CD8-positive, alpha-beta memory T cell (primary cell): ENCODE results near the gene UBE2E1. TPM values are rescaled to one million over a fixed set of nuclear protein-coding genes. Genes with fewer than 3 reads are reported as not detected.
A peak's percentile ranks its signal among the peaks of the same experiment; 100 is the strongest.
"Not testable (repeated sequence)": the region's sequence is repeated elsewhere in the genome, so short reads cannot be mapped to it uniquely, and the experiment has no call there.

Experiments used
- CTCF ChIA-PET: fragments of 350-600 bp; sonication (Branson Sonifier 250); formaldehyde crosslinking; loops from one replicate; lab custom pipeline; 2021; ENCODE audit warnings: antibody characterized with exemption; lab: Charles Lee
- POLR2A ChIA-PET: fragments of 350-600 bp; sonication (Branson Sonifier 250); formaldehyde crosslinking; loops from one replicate; lab custom pipeline; 2021; ENCODE audit warnings: antibody characterized with exemption; lab: Charles Lee
- DNase-seq, 5 donors: peaks; one replicate each; pipeline versions ENCODE4 v3.0.0 to v3.0.0-alpha.2; 2020 to 2022; ENCODE audit warnings: mixed read lengths in 1 of 5
- H3K27ac ChIP-seq: one replicate; pipeline ENCODE4 v1.7.0; 2013; ENCODE audit warnings: low read depth, mild to moderate bottlenecking, low read length, moderate library complexity
- H3K27me3 ChIP-seq: 2 replicates; pipeline ENCODE4 v1.7.0; 2013; ENCODE audit warnings: low read length, mild to moderate bottlenecking; ENCODE audit not compliant: insufficient read depth, poor library complexity, severe bottlenecking
- H3K36me3 ChIP-seq: 2 replicates; pipeline ENCODE4 v1.7.0; 2013; ENCODE audit warnings: mild to moderate bottlenecking, low read length, moderate library complexity; ENCODE audit not compliant: insufficient read depth
- H3K4me1 ChIP-seq: 2 replicates; pipeline ENCODE4 v1.7.0; 2013; ENCODE audit warnings: mild to moderate bottlenecking, low read length, moderate library complexity; ENCODE audit not compliant: insufficient read depth
- H3K4me3 ChIP-seq: 2 replicates; pipeline ENCODE4 v1.7.0; 2013; ENCODE audit warnings: mild to moderate bottlenecking, low read length
- H3K9me3 ChIP-seq: 2 replicates; pipeline ENCODE4 v1.7.0; 2013; ENCODE audit warnings: mild to moderate bottlenecking, low read length
- H3K27ac Mint-ChIP-seq, 8 donors: one replicate each; pipeline ENCODE4 v1.8.0; 2020 to 2021; ENCODE audit warnings: mixed read lengths in 8 of 8, mild to moderate bottlenecking in 6 of 8, inconsistent platforms in 3 of 8, moderate library complexity in 3 of 8
- H3K27me3 Mint-ChIP-seq, 2 donors: one replicate each; pipeline ENCODE4 v1.8.0; 2020 to 2021; ENCODE audit warnings: mixed read lengths in 2 of 2, mild to moderate bottlenecking in 1 of 2, moderate library complexity in 1 of 2
- H3K36me3 Mint-ChIP-seq, 3 donors: one replicate each; pipeline ENCODE4 v1.8.0; 2020 to 2021; ENCODE audit warnings: mixed read lengths in 3 of 3, inconsistent platforms in 1 of 3, mild to moderate bottlenecking in 1 of 3
- H3K4me1 Mint-ChIP-seq, 3 donors: one replicate each; pipeline ENCODE4 v1.8.0; 2020 to 2021; ENCODE audit warnings: mixed read lengths in 3 of 3, inconsistent platforms in 1 of 3, mild to moderate bottlenecking in 1 of 3
- H3K4me3 Mint-ChIP-seq, 7 donors: one replicate each; pipeline ENCODE4 v1.8.0; 2020 to 2021; ENCODE audit warnings: mixed read lengths in 7 of 7, mild to moderate bottlenecking in 6 of 7, moderate library complexity in 4 of 7, inconsistent platforms in 2 of 7
- H3K9me3 Mint-ChIP-seq, 5 donors: one replicate each; pipeline ENCODE4 v1.8.0; 2020 to 2022; ENCODE audit warnings: mixed read lengths in 5 of 5, mild to moderate bottlenecking in 3 of 5, moderate library complexity in 2 of 5, inconsistent platforms in 1 of 5
- polyA plus RNA-seq: library from polyadenylated mRNA; unstranded; fragments of 300-500 nt; fragmentation: Illumina TruSeq; gene quantifications from one replicate; pipeline ENCODE4 v1.2.3, GENCODE V29; 2021
- total RNA-seq, 2 experiments: library from RNA; stranded (reverse); gene quantifications; one replicate each; pipeline ENCODE4 v1.2.3, GENCODE V29; 2021

Gene UBE2E1
- total and polyA plus RNA-seq, 3 experiments from 2014 or later, result 8.1 to 50.7 (median 50.1) TPM

DNA sequence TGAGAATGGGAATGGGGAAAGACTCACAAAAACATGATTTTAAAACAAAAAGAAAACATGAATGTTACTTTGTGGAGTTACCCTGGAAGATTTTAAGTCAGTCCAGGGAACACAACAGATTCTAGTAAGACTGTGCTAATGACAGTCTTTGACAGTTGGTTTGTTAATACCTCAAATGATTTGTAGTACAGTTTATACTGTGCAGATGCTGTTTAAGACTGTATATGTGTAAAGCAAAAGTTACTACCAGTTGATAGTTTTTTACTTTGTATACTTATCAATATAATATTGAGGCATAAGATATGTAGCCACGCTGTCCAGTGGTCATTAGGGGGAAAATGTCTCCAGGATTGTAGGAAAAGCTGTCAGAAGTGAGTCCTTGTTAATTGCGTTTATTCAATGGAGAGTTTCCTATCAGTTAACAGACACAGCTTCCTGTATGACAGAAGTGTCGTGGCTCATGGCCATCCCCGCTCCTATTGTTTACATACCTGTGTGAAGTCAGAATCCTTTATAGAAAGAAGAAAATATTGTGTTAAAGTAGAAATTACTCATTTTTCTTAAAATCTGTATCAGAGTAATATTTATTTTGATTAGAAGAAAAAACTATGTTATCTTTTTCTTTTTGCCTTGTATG, 75.1 kb downstream of the UBE2E1 start:
- POLR2A ChIA-PET, result no interaction called here
- no peaks in the 10 kb centered on the region for H3K36me3 ChIP-seq
- peaks cover 0 to 22% (median 9%) of the 10 kb centered on the region in 3 donors for H3K36me3 Mint-ChIP-seq
- H3K9me3 Mint-ChIP-seq, result no peaks in the 10 kb centered on the region
- H3K27ac ChIP-seq, result no peak overlapping the region
- no peaks in the 10 kb centered on the region for H3K27me3 ChIP-seq
- no peak overlapping the region for H3K4me3 Mint-ChIP-seq
- no peaks in the 10 kb centered on the region for H3K9me3 ChIP-seq
- peaks cover 0 to 1% of the 10 kb centered on the region in 2 donors for H3K27me3 Mint-ChIP-seq
- peaks cover 8% of the 10 kb centered on the region for H3K4me1 ChIP-seq
- DNase-seq, result no peak
- peaks cover 27 to 57% (median 28%) of the 10 kb centered on the region in 3 donors for H3K4me1 Mint-ChIP-seq
- peak overlapping the region in 5 of 8 donors; percentile 2 to 93 (median 30) for H3K27ac Mint-ChIP-seq
- CTCF ChIA-PET, result no interaction called here
- no peak overlapping the region for H3K4me3 ChIP-seq

DNA sequence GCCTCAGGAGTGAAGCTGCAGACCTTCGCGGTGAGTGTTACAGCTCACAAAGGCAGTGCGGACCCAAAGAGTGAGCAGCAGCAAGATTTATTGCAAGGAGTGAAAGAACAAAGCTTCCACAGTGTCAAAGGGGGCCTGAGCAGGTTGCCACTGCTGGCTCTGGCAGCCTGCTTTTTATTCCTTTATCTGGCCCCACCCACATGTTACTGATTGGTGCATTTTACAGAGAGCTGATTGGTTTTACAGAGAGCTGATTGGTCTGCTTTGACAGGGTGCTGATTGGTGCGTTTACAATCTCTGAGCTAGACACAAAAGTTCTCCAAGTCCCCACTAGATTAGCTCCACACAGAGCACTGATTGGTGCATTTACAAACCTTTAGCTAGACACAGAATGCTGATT, 76.2 kb downstream of the UBE2E1 start:
- H3K36me3 Mint-ChIP-seq, result peaks cover 0 to 22% (median 12%) of the 10 kb centered on the region in 3 donors
- H3K36me3 ChIP-seq, H3K4me3 Mint-ChIP-seq, H3K9me3 ChIP-seq, H3K27me3 ChIP-seq, CTCF ChIA-PET, H3K4me3 ChIP-seq, H3K4me1 ChIP-seq, POLR2A ChIA-PET, H3K27ac ChIP-seq, DNase-seq, H3K27me3 Mint-ChIP-seq, H3K9me3 Mint-ChIP-seq: not testable (repeated sequence)
- H3K27ac Mint-ChIP-seq, result peak overlapping the region in 4 of 8 donors; percentile 26 to 64 (median 31)
- peaks cover 21 to 45% (median 22%) of the 10 kb centered on the region in 3 donors for H3K4me1 Mint-ChIP-seq

DNA sequence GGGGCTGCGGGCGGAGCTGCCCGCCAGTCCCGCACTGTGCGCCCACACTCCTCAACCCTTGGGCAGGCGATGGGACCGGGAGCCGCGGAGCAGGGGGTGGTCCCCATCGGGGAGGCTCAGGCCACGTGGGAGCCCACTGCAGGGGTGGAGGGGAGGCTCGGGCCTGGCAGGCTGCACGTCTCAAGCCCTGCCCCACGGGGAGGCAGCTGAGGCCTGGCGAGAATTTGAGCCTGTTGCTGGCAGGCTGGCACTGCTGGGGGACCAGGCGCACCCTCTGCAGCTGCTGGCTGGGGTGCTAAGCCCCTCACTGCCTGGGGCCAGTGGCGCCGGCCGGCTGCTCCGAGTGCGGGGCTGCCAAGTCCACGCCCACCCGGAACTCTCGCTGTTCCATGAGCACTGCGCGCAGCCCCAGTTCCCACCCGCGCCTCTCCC, 76.7 kb downstream of the UBE2E1 start:
- POLR2A ChIA-PET, result no interaction called here

DNA sequence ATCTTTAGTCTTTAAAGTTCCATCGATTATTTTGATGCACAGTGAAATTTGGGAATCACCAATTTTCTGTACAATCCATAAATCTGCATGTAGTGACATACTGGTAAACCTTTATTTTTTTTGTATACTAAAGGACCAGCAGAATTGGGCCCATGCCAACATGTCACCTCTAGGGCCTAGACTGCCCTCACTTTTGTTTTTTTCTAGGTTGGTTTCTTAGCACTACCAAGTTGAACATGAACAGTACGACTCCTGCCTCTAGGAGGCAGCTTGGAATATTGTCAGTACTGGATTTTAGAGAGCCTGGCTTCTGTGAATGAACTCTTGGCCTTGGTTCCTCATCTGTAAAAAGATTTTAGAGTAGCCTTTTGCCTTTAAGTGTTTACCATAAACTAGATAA, 78.7 kb downstream of the UBE2E1 start:
- Mint-ChIP-seq H3K9me3 (no peaks in the 10 kb centered on the region), H3K36me3 (peaks cover 0 to 26% (median 12%) of the 10 kb centered on the region in 3 donors), H3K27ac (peak overlapping the region in 1 of 8 donors; percentile 50), H3K4me3 (peak overlapping the region in 1 of 7 donors; percentile 32), H3K27me3 (no peaks in the 10 kb centered on the region), H3K4me1 (peaks cover 14 to 28% (median 14%) of the 10 kb centered on the region in 3 donors)
- ChIA-PET CTCF (no interaction called here), POLR2A (no interaction called here)
- Histone ChIP-seq H3K27ac (no peak overlapping the region), H3K4me1 (peaks cover 8% of the 10 kb centered on the region), H3K27me3 (no peaks in the 10 kb centered on the region), H3K4me3 (no peak overlapping the region), H3K9me3 (no peaks in the 10 kb centered on the region), H3K36me3 (no peaks in the 10 kb centered on the region)
- DNase-seq, result no peak

More for the DNA sequence above, 76.7 kb downstream of the UBE2E1 start:
- H3K27me3 Mint-ChIP-seq, result peaks cover 0 to 1% of the 10 kb centered on the region in 2 donors
- Histone ChIP-seq H3K27me3 (no peaks in the 10 kb centered on the region), H3K4me3 (no peak overlapping the region), H3K36me3 (no peaks in the 10 kb centered on the region), H3K9me3 (no peaks in the 10 kb centered on the region), H3K4me1 (peaks cover 8% of the 10 kb centered on the region), H3K27ac (no peak overlapping the region)
- H3K9me3 Mint-ChIP-seq, result no peaks in the 10 kb centered on the region
- CTCF ChIA-PET, result no interaction called here
- peaks cover 21 to 40% (median 21%) of the 10 kb centered on the region in 3 donors for H3K4me1 Mint-ChIP-seq
- peaks cover 0 to 23% (median 12%) of the 10 kb centered on the region in 3 donors for H3K36me3 Mint-ChIP-seq
- no peak overlapping the region for H3K4me3 Mint-ChIP-seq
- DNase-seq, result peak in 1 of 5 donors; percentile 44
- no peak overlapping the region for H3K27ac Mint-ChIP-seq

DNA sequence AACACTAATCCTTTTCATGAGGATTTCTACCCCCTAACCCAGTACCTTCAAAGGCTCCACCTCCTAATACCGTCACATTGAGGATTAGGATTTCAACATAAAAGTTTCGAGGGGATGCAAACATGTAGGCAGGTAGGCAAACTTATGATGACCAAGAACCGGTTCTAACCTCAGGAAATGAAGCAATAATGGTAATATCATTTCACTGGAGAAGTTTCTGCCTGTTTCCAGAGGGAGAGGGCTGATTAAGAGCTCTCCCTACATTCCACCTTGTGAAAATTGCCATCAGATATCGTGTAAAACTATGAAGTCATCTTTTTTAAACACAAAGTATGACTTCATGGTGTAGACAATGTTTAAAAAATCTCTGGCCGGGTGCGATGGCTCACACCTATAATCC, 79.5 kb downstream of the UBE2E1 start:
- peaks cover 12 to 27% (median 14%) of the 10 kb centered on the region in 3 donors for H3K4me1 Mint-ChIP-seq
- H3K27me3 Mint-ChIP-seq, result no peaks in the 10 kb centered on the region
- H3K9me3 Mint-ChIP-seq, result no peaks in the 10 kb centered on the region

DNA sequence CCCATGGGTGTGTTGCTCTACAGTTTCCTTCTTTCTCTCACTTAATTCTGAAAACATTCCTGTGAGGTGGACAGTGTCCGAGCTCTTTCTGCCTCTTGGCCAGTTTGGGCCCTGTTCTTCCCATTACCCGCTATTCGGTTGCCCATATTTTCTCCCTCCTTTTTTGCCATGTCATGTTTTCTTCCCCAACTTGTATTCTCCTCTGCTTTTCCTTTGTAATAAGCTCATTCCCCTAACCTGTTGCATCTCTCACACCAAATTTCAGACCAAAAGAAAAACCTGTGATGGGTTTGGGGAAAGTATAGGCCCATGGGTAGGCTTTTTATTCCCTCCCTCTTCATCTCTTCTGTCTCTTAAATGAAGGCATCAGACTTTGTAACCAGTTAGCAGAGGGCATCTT, 80.6 kb downstream of the UBE2E1 start:
- ChIA-PET POLR2A (no interaction called here), CTCF (no interaction called here)
- Histone ChIP-seq H3K36me3 (no peaks in the 10 kb centered on the region), H3K27me3 (no peaks in the 10 kb centered on the region), H3K27ac (no peak overlapping the region), H3K4me3 (no peak overlapping the region), H3K9me3 (no peaks in the 10 kb centered on the region), H3K4me1 (no peaks in the 10 kb centered on the region)
- Mint-ChIP-seq H3K4me3 (no peak overlapping the region), H3K27me3 (no peaks in the 10 kb centered on the region), H3K36me3 (peaks cover 0 to 32% (median 11%) of the 10 kb centered on the region in 3 donors), H3K9me3 (no peaks in the 10 kb centered on the region), H3K27ac (peak overlapping the region in 3 of 8 donors; percentile 3 to 40 (median 8)), H3K4me1 (peaks cover 5 to 16% (median 7%) of the 10 kb centered on the region in 3 donors)
- no peak for DNase-seq

More for the DNA sequence above, 79.5 kb downstream of the UBE2E1 start:
- H3K9me3 ChIP-seq, result no peaks in the 10 kb centered on the region
- Mint-ChIP-seq H3K4me3 (no peak overlapping the region), H3K36me3 (peaks cover 0 to 30% (median 11%) of the 10 kb centered on the region in 3 donors), H3K27ac (peak overlapping the region in 1 of 8 donors; percentile 29)
- DNase-seq, result no peak
- H3K36me3 ChIP-seq, result no peaks in the 10 kb centered on the region
- peaks cover 5% of the 10 kb centered on the region for H3K4me1 ChIP-seq
- no peaks in the 10 kb centered on the region for H3K27me3 ChIP-seq
- CTCF ChIA-PET, result no interaction called here
- no peak overlapping the region for H3K27ac ChIP-seq
- H3K4me3 ChIP-seq, result no peak overlapping the region
- POLR2A ChIA-PET, result no interaction called here

DNA sequence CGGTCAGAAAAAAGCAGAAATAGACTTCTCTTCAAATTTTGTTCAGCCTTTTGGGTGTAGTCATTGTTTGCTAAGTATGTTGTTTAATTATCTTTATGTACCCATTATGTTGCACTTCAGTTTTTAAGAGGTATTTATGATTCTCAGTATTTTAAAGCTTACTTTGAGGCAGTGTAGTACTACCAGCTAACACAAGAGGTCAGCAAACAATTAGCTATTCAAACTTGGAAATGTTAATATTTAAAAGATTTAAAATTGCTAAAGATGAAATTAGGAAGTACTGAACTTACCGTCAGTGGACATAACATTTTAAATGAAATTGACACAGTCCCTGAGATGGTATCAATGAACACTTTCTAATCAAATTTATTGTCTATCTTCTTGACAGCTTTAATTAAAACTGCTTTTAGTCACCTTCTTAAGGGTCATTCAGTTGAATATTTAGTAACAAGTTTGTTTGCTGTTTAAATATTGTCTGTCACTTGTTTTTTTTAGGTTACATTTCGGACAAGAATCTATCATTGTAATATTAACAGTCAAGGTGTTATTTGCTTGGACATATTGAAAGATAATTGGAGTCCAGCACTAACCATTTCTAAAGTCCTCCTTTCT, 83.0 kb downstream of the UBE2E1 start:
- no peak overlapping the region for H3K27ac Mint-ChIP-seq
- peak in 2 of 5 donors; percentile 14 to 31 for DNase-seq
- Histone ChIP-seq H3K27ac (no peak overlapping the region), H3K4me1 (no peaks in the 10 kb centered on the region), H3K9me3 (no peaks in the 10 kb centered on the region), H3K27me3 (no peaks in the 10 kb centered on the region), H3K4me3 (no peak overlapping the region), H3K36me3 (no peaks in the 10 kb centered on the region)
- peaks cover 0 to 29% (median 4%) of the 10 kb centered on the region in 3 donors for H3K36me3 Mint-ChIP-seq
- POLR2A ChIA-PET, result no interaction called here
- H3K9me3 Mint-ChIP-seq, result no peaks in the 10 kb centered on the region
- no peak overlapping the region for H3K4me3 Mint-ChIP-seq
- H3K27me3 Mint-ChIP-seq, result no peaks in the 10 kb centered on the region
- CTCF ChIA-PET, result interaction anchor here (0.9 to 1.9 kb wide), 6 partner anchors 29 to 792 kb away, joined by 3 to 12 read pairs (median 5); partner anchors contain the start of genes NKIRAS1 and RPL15
- peaks cover 0 to 2% (median 1%) of the 10 kb centered on the region in 3 donors for H3K4me1 Mint-ChIP-seq

DNA sequence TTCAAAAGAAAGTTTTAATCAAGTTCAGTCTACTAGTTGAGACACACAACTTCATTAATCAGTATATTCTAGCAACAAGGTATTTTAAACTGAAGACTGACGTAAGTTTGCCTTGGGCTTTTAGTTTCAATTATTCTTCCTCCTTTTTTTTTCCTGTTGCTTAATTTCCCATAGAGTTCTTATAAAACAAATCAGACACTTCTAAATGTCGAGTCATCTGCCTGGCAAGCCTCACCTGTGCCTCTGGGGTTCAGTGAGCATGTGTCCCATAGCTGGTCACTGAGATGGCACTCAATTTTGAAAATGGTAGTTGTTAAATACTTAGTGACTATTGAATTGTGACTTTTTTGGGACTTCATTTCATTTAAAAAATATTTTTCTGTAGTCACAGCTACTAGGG, 83.6 kb downstream of the UBE2E1 start:
- peaks cover 0 to 34% (median 4%) of the 10 kb centered on the region in 3 donors for H3K36me3 Mint-ChIP-seq
- no peak overlapping the region for H3K4me3 Mint-ChIP-seq
- Histone ChIP-seq H3K27me3 (no peaks in the 10 kb centered on the region), H3K27ac (no peak overlapping the region), H3K4me1 (no peaks in the 10 kb centered on the region), H3K9me3 (no peaks in the 10 kb centered on the region), H3K36me3 (no peaks in the 10 kb centered on the region), H3K4me3 (no peak overlapping the region)
- DNase-seq, result no peak
- peaks cover 0 to 4% (median 0%) of the 10 kb centered on the region in 3 donors for H3K4me1 Mint-ChIP-seq
- H3K27ac Mint-ChIP-seq, result peak overlapping the region in 2 of 8 donors; percentile 82 to 86
- no peaks in the 10 kb centered on the region for H3K9me3 Mint-ChIP-seq
- H3K27me3 Mint-ChIP-seq, result no peaks in the 10 kb centered on the region
- ChIA-PET POLR2A (interaction anchor here (0.7 kb wide), 1 partner anchor 10 kb away, joined by 3 read pairs; no protein-coding TSS in a partner anchor), CTCF (interaction anchor here (1.4 to 1.9 kb wide), 3 partner anchors 28 to 791 kb away, joined by 3 to 12 read pairs (median 8); partner anchors contain the start of genes NKIRAS1 and RPL15)
